Measurements from ENCODE around the gene CD1E.

DNA sequence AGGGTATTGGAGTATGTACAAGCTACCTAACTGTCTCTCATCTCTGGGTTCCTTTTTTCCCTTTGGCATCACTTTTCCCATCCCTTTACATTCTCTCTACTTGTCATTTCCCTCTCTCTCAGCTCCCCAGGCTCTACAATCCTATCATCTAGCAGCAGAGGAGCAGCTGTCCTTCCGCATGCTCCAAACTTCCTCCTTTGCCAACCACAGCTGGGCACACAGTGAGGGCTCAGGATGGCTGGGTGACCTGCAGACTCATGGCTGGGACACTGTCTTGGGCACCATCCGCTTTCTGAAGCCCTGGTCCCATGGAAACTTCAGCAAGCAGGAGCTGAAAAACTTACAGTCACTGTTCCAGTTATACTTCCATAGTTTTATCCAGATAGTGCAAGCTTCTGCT lies 561 bp downstream of the CD1E start:
- TF ChIP-seq, protein P1, sequence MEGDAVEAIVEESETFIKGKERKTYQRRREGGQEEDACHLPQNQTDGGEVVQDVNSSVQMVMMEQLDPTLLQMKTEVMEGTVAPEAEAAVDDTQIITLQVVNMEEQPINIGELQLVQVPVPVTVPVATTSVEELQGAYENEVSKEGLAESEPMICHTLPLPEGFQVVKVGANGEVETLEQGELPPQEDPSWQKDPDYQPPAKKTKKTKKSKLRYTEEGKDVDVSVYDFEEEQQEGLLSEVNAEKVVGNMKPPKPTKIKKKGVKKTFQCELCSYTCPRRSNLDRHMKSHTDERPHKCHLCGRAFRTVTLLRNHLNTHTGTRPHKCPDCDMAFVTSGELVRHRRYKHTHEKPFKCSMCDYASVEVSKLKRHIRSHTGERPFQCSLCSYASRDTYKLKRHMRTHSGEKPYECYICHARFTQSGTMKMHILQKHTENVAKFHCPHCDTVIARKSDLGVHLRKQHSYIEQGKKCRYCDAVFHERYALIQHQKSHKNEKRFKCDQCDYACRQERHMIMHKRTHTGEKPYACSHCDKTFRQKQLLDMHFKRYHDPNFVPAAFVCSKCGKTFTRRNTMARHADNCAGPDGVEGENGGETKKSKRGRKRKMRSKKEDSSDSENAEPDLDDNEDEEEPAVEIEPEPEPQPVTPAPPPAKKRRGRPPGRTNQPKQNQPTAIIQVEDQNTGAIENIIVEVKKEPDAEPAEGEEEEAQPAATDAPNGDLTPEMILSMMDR (IDR thresholded peaks at IDR 0.05): no peak
- TF ChIP-seq, protein P2, sequence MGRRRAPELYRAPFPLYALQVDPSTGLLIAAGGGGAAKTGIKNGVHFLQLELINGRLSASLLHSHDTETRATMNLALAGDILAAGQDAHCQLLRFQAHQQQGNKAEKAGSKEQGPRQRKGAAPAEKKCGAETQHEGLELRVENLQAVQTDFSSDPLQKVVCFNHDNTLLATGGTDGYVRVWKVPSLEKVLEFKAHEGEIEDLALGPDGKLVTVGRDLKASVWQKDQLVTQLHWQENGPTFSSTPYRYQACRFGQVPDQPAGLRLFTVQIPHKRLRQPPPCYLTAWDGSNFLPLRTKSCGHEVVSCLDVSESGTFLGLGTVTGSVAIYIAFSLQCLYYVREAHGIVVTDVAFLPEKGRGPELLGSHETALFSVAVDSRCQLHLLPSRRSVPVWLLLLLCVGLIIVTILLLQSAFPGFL (CRISPR knock-in tag; IDR thresholded peaks at IDR 0.05; ENCODE audit: borderline replicate concordance): no peak
- TF ChIP-seq, protein P3, sequence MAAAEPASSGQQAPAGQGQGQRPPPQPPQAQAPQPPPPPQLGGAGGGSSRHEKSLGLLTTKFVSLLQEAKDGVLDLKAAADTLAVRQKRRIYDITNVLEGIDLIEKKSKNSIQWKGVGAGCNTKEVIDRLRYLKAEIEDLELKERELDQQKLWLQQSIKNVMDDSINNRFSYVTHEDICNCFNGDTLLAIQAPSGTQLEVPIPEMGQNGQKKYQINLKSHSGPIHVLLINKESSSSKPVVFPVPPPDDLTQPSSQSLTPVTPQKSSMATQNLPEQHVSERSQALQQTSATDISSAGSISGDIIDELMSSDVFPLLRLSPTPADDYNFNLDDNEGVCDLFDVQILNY (CRISPR knock-in tag; IDR thresholded peaks at IDR 0.05): no peak
- TF ChIP-seq FOXP1 (CRISPR knock-in tag; IDR thresholded peaks at IDR 0.05; ENCODE audit: borderline replicate concordance): no peak
- TF ChIP-seq ZNF263 (CRISPR knock-in tag; IDR thresholded peaks at IDR 0.05; ENCODE audit: low read depth): no peak
- no peak for TF ChIP-seq FOXJ3 (CRISPR knock-in tag; IDR thresholded peaks at IDR 0.05; ENCODE audit: borderline replicate concordance)
- TF ChIP-seq, protein P4, sequence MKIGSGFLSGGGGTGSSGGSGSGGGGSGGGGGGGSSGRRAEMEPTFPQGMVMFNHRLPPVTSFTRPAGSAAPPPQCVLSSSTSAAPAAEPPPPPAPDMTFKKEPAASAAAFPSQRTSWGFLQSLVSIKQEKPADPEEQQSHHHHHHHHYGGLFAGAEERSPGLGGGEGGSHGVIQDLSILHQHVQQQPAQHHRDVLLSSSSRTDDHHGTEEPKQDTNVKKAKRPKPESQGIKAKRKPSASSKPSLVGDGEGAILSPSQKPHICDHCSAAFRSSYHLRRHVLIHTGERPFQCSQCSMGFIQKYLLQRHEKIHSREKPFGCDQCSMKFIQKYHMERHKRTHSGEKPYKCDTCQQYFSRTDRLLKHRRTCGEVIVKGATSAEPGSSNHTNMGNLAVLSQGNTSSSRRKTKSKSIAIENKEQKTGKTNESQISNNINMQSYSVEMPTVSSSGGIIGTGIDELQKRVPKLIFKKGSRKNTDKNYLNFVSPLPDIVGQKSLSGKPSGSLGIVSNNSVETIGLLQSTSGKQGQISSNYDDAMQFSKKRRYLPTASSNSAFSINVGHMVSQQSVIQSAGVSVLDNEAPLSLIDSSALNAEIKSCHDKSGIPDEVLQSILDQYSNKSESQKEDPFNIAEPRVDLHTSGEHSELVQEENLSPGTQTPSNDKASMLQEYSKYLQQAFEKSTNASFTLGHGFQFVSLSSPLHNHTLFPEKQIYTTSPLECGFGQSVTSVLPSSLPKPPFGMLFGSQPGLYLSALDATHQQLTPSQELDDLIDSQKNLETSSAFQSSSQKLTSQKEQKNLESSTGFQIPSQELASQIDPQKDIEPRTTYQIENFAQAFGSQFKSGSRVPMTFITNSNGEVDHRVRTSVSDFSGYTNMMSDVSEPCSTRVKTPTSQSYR (CRISPR knock-in tag; IDR thresholded peaks at IDR 0.05): no peak
- no peak for TF ChIP-seq RELA (CRISPR knock-in tag; IDR thresholded peaks at IDR 0.05; ENCODE audit: borderline replicate concordance)
- no peak for TF ChIP-seq NR2C2 (CRISPR knock-in tag; IDR thresholded peaks at IDR 0.05)
- no peak for TF ChIP-seq SP1 (CRISPR knock-in tag; conservative IDR thresholded peaks at IDR 0.05)
